HG03439 (cell line): Measurements from ENCODE around the gene CYTH3.
"Not testable (repeated sequence)": the region's sequence is repeated elsewhere in the genome, so short reads cannot be mapped to it uniquely, and the experiment has no call there.

ENCODE experiments used
- ATAC-seq: cut with Tn5 transposase; IDR thresholded peaks from one replicate; pipeline ENCODE4 v1.9.1; 2021; ENCODE audit warnings: mild to moderate bottlenecking, moderate library complexity; ENCODE audit not compliant: unreplicated experiment

CYTH3 gene

GRCh38 chr7:6154542-6155404, 117.7 kb downstream of the CYTH3 start:
- ATAC-seq, result no peak

DNA sequence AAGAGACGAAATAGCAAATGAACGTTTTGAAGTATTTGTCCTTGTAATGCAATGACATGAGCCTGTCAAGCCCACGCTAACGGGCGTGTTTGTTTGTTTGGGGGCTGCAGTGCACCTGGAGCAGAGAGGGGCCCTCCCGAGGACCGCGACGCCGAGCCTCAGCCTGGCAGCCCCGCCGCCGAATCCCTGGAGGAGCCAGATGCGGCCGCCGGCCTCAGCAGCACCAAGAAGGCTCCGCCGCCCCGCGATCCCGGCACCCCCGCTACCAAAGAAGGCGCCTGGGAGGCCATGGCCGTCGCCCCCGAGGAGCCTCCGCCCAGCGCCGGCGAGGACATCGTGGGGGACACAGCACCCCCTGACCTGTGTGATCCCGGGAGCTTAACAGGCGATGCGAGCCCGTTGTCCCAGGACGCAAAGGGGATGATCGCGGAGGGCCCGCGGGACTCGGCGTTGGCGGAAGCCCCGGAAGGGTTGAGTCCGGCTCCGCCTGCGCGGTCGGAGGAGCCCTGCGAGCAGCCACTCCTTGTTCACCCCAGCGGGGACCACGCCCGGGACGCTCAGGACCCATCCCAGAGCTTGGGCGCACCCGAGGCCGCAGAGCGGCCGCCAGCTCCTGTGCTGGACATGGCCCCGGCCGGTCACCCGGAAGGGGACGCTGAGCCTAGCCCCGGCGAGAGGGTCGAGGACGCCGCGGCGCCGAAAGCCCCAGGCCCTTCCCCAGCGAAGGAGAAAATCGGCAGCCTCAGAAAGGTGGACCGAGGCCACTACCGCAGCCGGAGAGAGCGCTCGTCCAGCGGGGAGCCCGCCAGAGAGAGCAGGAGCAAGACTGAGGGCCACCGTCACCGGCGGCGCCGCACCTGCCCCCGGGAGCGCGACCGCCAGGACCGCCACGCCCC, 118.5 kb downstream of the CYTH3 start:
- no peak for ATAC-seq

DNA sequence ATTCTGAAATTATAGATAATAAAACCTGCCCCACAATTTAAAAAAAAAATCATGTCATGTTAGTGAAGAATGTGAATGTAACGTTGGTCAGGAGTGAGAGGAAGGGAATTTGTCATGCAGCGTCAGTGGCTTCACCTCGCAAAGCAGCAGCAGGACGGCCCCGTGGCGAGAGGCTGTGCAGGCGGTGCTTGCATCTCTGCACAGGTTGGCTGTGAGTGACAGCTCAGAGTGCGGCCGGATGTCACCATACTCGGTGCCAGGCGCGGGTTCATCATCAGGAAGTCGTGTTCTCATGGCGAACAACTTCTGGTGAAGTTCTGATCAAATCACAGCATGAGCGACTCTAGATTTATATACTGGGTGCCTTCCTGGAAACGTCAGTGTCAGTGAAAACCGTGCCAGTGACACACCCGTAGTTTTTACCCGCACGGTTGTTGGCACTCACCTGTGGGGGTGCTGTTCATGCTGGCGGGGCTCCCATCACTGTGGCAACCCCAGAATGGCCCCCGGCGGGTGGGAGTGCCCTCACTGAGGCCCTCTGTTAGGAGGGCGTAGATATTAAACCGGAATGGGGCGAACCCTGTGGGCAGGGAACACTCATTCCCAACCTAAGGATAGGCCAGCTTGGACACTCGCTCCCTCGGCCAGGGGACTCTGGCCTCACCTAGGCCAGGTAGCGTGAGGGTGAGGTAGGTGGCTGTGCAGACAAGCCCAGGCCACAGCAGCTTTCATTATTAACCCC, 120.3 kb downstream of the CYTH3 start:
- no peak for ATAC-seq

DNA sequence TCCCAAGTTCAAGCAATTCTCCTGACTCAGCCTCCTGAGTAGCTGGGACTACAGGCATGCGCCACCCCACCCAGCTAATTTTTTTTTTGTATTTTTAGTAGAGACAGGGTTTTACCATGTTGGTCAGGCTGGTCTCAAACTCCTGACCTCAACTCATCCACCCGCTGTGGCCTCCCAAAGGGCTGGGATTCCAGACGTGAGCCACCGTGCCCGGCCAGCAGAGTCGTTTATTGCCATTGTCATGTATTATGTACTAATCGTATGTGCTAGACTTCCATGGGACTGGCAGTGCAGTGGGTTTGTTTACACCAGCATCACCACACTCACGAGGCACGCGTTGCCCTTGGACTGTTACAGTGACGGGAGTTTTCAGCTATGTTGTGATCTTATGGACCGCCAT, 120.9 kb downstream of the CYTH3 start:
- not testable (repeated sequence) for ATAC-seq

DNA sequence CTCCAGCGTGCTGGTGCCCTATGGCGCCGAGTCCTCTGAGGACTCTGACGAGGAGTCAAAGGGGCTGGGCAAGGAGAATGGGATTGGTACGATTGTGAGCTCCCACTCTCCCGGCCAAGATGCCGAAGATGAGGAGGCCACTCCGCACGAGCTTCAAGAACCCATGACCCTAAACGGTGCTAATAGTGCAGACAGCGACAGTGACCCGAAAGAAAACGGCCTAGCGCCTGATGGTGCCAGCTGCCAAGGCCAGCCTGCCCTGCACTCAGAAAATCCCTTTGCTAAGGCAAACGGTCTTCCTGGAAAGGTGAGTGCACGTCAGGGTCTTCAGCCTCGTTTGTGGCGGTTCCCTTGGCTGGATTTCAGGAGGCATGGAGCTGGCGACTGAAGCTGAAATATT, 122.4 kb downstream of the CYTH3 start:
- ATAC-seq, result no peak

- no peak for ATAC-seq
Observed at GRCh38 chr7:6148724-6149360, 123.6 kb downstream of the CYTH3 start.

GRCh38 chr7:6147627-6148026, 124.8 kb downstream of the CYTH3 start:
- no peak for ATAC-seq

DNA sequence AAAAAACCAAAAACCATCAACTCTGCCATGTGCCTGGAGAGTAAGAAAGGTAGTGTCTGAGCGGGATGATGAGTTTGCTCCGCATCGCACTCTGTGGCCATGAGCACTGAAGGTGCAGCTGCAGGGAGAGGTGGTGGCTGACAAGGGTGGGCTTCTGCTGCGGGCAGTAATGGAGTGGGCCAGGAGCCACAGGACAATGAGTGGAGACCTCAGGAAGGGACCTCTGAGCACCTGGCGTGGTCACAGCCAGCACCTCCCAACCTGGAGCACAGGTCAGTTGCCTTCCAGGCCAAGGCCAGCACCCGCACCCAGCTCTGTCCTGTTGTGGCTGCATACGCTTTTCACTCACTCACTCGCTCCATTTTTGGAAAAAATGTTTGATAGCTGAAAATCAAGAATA, 125.8 kb downstream of the CYTH3 start:
- ATAC-seq, result no peak

DNA sequence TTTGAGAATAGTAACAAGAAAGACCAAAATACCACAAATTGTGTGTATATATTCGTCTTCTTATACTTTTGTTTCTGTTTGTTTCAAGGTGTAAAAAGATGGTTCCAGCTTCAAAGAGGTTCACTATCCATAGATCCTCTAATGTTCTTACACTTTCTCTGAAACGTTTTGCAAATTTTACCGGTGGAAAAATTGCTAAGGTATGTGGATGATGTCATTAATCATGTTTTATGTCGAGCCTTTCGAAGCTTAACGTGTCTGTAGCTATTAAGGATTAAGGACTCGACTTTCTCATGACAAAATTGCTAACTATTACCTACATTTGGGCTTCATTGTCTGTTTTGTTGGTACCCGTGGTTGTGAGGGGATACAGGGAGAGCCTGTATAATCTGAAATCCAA, 128.4 kb downstream of the CYTH3 start:
- no peak for ATAC-seq

DNA sequence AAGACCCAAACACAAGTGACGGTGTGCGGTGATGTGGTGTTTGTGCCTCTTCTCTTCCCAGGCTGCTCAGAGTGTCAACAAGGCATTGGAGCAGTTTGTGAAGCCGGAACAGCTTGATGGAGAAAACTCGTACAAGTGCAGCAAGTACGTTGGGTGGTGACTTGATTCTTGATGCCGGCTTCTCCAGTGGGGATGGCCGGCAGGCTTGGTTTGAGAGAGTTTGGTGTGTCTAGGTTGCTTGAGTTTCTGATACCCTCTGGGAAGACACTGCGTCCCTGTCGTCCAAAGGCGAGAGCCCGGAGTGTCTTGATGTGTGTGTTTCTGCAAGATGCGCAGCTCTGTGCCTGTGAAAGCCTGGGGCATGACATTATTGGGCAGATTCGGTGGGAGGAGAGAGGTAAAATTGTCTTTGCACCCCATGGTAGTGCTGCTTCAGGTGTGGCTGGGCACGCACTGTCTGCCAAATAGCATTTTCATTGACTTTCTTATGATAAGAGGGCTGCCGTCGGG, 129.5 kb downstream of the CYTH3 start:
- no peak for ATAC-seq

GRCh38 chr7:6139189-6139996, 133.0 kb downstream of the CYTH3 start:
- no peak for ATAC-seq

- no peak for ATAC-seq
Observed at GRCh38 chr7:6136475-6136874, 135.9 kb downstream of the CYTH3 start.

DNA sequence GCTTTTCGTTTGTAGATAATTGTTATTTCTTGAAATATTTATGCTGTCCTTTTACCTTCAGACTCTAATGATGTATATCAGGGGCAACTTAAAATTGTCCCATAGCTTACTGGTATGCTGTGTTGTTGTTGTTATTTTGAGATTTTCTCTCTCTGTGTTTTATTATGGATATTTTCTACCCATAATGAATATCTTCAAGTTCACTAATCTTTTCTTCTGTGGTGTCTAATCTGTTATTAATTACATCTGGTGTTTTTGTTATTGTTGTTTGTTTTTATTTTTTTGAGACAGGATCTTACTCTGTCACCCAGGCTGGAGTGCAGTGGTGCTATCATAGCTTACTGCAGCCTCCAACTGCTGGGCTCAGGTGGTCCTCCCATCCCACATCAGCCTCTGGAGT, 139.2 kb downstream of the CYTH3 start:
- ATAC-seq, result no peak

GRCh38 chr7:6130007-6130587, 142.3 kb downstream of the CYTH3 start:
- ATAC-seq, result no peak

- no peak for ATAC-seq
Observed at GRCh38 chr7:6128205-6128604, 144.2 kb downstream of the CYTH3 start.

- no peak for ATAC-seq
Observed at GRCh38 chr7:6127110-6127490, 145.3 kb downstream of the CYTH3 start.

- no peak for ATAC-seq
Observed at GRCh38 chr7:6123843-6124242, 148.6 kb downstream of the CYTH3 start.

GRCh38 chr7:6121141-6121540, 151.3 kb downstream of the CYTH3 start:
- no peak for ATAC-seq

GRCh38 chr7:6117533-6117932, 154.9 kb downstream of the CYTH3 start:
- no peak for ATAC-seq
